ENCODE results near the gene UNKL. TPM values are rescaled to one million over a fixed set of nuclear protein-coding genes. Genes with fewer than 3 reads are reported as not detected.
"Not testable (repeated sequence)": the region's sequence is repeated elsewhere in the genome, so short reads cannot be mapped to it uniquely, and the experiment has no call there.

UNKL gene
- total and polyA plus RNA-seq, 8 donors = 4.4 to 22.1 (median 10.2) TPM

GRCh38 chr16:1332618-1333148, 81.8 kb downstream of the UNKL start:
- DNase-seq = no peak
- Histone ChIP-seq H3K4me3 (peak overlapping the region in 2 of 4 donors; percentile 23 to 43), H3K9me3 (no peaks in the 10 kb centered on the region), H3K27ac (no peak overlapping the region), H3K36me3 (no peaks in the 10 kb centered on the region), H3K27me3 (peaks cover 0 to 11% (median 2%) of the 10 kb centered on the region in 4 donors), H3K4me1 (peaks cover 6 to 20% (median 6%) of the 10 kb centered on the region in 3 donors)
- ATAC-seq = no peak
- TF ChIP-seq CTCF (IDR thresholded peaks at IDR 0.05) = no peak
- 18 to 24% methylated on average over 22 to 26 of the region's 26 CpGs for WGBS, 2 donors
- intact Hi-C loops (cut with DNase I) = no loop called here
- no peak for FAIRE-seq

GRCh38 chr16:1331712-1332617, 82.5 kb downstream of the UNKL start:
- peaks cover 0 to 11% (median 2%) of the 10 kb centered on the region in 4 donors for H3K27me3 ChIP-seq
- WGBS, 2 donors = 12 to 17% methylated on average over 34 of the region's 34 CpGs
- peak overlapping the region in 2 of 4 donors; percentile 2 to 10 for H3K27ac ChIP-seq
- no peaks in the 10 kb centered on the region for H3K36me3 ChIP-seq
- no peaks in the 10 kb centered on the region for H3K9me3 ChIP-seq
- FAIRE-seq = no peak
- H3K4me3 ChIP-seq = peak overlapping the region in 2 of 4 donors; percentile 17 to 25
- peak in 5 of 6 donors; percentile 66 to 90 (median 79) for DNase-seq
- H3K4me1 ChIP-seq = peaks cover 6 to 20% (median 6%) of the 10 kb centered on the region in 3 donors
- no peak for TF ChIP-seq CTCF (IDR thresholded peaks at IDR 0.05)
- intact Hi-C loops (cut with DNase I) = no loop called here
- peak; percentile 58 to 74 (median 70) for ATAC-seq

GRCh38 chr16:1330931-1331711, 83.4 kb downstream of the UNKL start:
- peaks cover 0 to 11% (median 2%) of the 10 kb centered on the region in 4 donors for H3K27me3 ChIP-seq
- peak overlapping the region in 2 of 4 donors; percentile 2 to 10 for H3K27ac ChIP-seq
- ATAC-seq = no peak
- peak in 2 of 6 donors; percentile 14 to 58 for DNase-seq
- H3K9me3 ChIP-seq = no peaks in the 10 kb centered on the region
- WGBS, 2 donors = 42 to 43% methylated on average over 21 to 22 of the region's 22 CpGs
- peak overlapping the region in 2 of 4 donors; percentile 17 to 25 for H3K4me3 ChIP-seq
- intact Hi-C loops (cut with DNase I) = no loop called here
- H3K4me1 ChIP-seq = peaks cover 6 to 20% (median 6%) of the 10 kb centered on the region in 3 donors
- no peak for TF ChIP-seq CTCF (IDR thresholded peaks at IDR 0.05)
- H3K36me3 ChIP-seq = no peaks in the 10 kb centered on the region
- FAIRE-seq = no peak

- no peak for FAIRE-seq
- 73 to 81% methylated on average over 17 of the region's 17 CpGs for WGBS, 2 donors
- peaks cover 0 to 11% (median 2%) of the 10 kb centered on the region in 4 donors for H3K27me3 ChIP-seq
- DNase-seq = peak in 2 of 6 donors; percentile 11 to 67
- H3K9me3 ChIP-seq = no peaks in the 10 kb centered on the region
- peak in 1 of 4 donors; percentile 30 for TF ChIP-seq CTCF (IDR thresholded peaks at IDR 0.05)
- no peak for ATAC-seq
- H3K27ac ChIP-seq = no peak overlapping the region
- intact Hi-C loops (cut with DNase I) = no loop called here
- peaks cover 6 to 20% (median 6%) of the 10 kb centered on the region in 3 donors for H3K4me1 ChIP-seq
- H3K4me3 ChIP-seq = no peak overlapping the region
- no peaks in the 10 kb centered on the region for H3K36me3 ChIP-seq
These were observed 84.1 kb downstream of the UNKL start for GRCh38 chr16:1330260-1330914.

- intact Hi-C loops (cut with DNase I); FAIRE-seq; H3K27me3 ChIP-seq; H3K27ac ChIP-seq; H3K4me3 ChIP-seq; DNase-seq; H3K9me3 ChIP-seq; ATAC-seq: not testable (repeated sequence)
- H3K36me3 ChIP-seq = peaks cover 0 to 12% (median 0%) of the 10 kb centered on the region in 3 donors
- WGBS, 2 donors = 87% methylated on average over 10 of the region's 10 CpGs
- peaks cover 1 to 16% (median 4%) of the 10 kb centered on the region in 3 donors for H3K4me1 ChIP-seq
These were observed 85.5 kb downstream of the UNKL start for GRCh38 chr16:1328961-1329360.

GRCh38 chr16:1328136-1328535, 86.4 kb downstream of the UNKL start:
- H3K4me3 ChIP-seq; H3K4me1 ChIP-seq; H3K27me3 ChIP-seq; ATAC-seq; H3K9me3 ChIP-seq; DNase-seq; FAIRE-seq; intact Hi-C loops (cut with DNase I); H3K27ac ChIP-seq: not testable (repeated sequence)
- peaks cover 3 to 14% (median 6%) of the 10 kb centered on the region in 3 donors for H3K36me3 ChIP-seq
- WGBS, 2 donors = 88 to 90% methylated on average over 20 of the region's 20 CpGs

Data from pancreas (tissue), 10 donors.